Colonic mucosa (tissue), 4 donors: ENCODE data around the gene CD22. TPM values are rescaled to one million over a fixed set of nuclear protein-coding genes. Genes with fewer than 3 reads are reported as not detected.
"Not testable (repeated sequence)": the region's sequence is repeated elsewhere in the genome, so short reads cannot be mapped to it uniquely, and the experiment has no call there.

Experiments used
- DNase-seq: peaks from one replicate; pipeline ENCODE4 v3.0.0-alpha.2; 2020
- H3K27ac ChIP-seq: fragments of 200-600 bp; one replicate; pipeline ENCODE4 v1.8.0; 2021
- H3K27me3 ChIP-seq: fragments of 200-600 bp; one replicate; pipeline ENCODE4 v1.8.0; 2021
- H3K36me3 ChIP-seq: fragments of 200-600 bp; one replicate; pipeline ENCODE4 v1.8.0; 2021
- H3K4me1 ChIP-seq: fragments of 200-600 bp; one replicate; pipeline ENCODE4 v1.8.0; 2021; ENCODE audit warnings: mild to moderate bottlenecking
- H3K4me3 ChIP-seq: fragments of 200-600 bp; one replicate; pipeline ENCODE4 v1.8.0; 2021
- H3K9ac ChIP-seq, 2 donors: one replicate each; pipeline ENCODE4 v1.7.0; 2013; ENCODE audit warnings: control low read depth in 2 of 2, low read depth in 2 of 2, low read length in 2 of 2
- H3K9me3 ChIP-seq: fragments of 200-600 bp; one replicate; pipeline ENCODE4 v1.8.0; 2021
- intact Hi-C: fragments of 100-400 bp; cut with DNase I; formaldehyde crosslinking; loops from one replicate; pipeline ENCODE4 v1.14.1; 2022
- total RNA-seq, 2 donors: library from RNA; stranded (reverse); fragmentation: NEBNext Ultra II Directional in 1 of 2; extraction: Animal tissue kit (Norgen Biotek cat#: 25700) in 1 of 2; gene quantifications; one replicate each; pipeline ENCODE4 v1.2.1, GENCODE V29; 2021
- TF ChIP-seq, protein P1 (sequence below): fragments of 200-600 bp; IDR thresholded peaks from one replicate; pipeline ENCODE4 v1.8.0; 2022; ENCODE audit warnings: antibody characterized with exemption, mild to moderate bottlenecking
- donor health status: healthy.
- donor health status: DM: no; HTN: no; CAD: no.
- donor health status: DM: no; HTN: no; CAD: no.

The CD22 gene
- total RNA-seq, 2 donors from 2014 or later: 1.6 to 3.0 TPM

DNA sequence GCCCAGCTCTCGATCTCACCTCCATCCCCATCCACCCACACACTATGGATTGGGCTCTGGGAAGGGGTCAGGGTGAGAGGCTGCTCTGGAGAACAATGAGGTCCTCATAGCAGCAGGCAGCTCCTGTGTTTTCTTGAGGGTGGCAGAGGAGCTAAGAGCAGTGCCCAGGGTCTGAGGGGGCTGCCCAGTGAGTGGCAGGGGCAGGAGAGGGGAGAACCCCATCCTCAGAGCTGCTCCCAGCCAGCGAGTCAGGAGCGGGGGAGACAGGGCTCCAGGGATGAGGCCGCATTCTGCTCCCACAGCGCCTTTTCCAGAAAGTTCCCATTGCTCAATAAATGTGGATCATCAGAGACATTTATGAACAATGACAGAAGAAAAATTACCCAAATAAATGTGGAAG, 31.1 kb downstream of the CD22 start:
- H3K4me3 ChIP-seq, H3K27ac ChIP-seq, H3K4me1 ChIP-seq, DNase-seq, H3K36me3 ChIP-seq, H3K9me3 ChIP-seq, H3K9ac ChIP-seq, intact Hi-C loops, H3K27me3 ChIP-seq: not testable (repeated sequence)

DNA sequence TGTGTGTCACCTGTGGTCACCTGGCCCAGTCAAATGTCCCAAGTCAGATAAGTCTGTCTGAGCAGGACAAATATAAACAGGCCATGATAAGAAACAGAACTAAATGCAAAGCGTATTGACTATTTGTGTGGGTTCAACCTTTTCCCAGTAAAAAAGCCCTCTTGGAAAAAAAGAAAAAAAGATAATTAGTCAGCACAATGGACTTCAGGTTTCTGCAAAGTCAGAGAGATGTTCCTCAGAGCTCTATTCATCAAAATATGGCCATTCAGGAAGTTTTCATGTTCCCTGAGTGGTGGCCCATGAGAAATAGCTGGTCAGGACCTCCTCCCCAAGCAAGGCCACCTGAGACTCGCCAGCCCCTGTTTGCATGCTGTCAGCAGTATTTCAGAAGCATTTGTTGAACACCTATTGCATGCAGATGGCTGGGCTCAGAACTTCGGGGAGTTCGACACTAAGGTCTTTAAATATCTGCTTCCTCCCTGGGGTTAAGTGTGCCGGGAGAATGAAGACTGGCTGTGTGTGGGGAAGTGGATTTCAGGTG, 32.0 kb downstream of the CD22 start:
- no peak overlapping the region for H3K27ac ChIP-seq
- no peaks in the 10 kb centered on the region for H3K4me1 ChIP-seq
- no peak overlapping the region for H3K9ac ChIP-seq
- no peaks in the 10 kb centered on the region for H3K27me3 ChIP-seq
- H3K9me3 ChIP-seq: no peaks in the 10 kb centered on the region
- DNase-seq: no peak
- TF ChIP-seq, protein P1, sequence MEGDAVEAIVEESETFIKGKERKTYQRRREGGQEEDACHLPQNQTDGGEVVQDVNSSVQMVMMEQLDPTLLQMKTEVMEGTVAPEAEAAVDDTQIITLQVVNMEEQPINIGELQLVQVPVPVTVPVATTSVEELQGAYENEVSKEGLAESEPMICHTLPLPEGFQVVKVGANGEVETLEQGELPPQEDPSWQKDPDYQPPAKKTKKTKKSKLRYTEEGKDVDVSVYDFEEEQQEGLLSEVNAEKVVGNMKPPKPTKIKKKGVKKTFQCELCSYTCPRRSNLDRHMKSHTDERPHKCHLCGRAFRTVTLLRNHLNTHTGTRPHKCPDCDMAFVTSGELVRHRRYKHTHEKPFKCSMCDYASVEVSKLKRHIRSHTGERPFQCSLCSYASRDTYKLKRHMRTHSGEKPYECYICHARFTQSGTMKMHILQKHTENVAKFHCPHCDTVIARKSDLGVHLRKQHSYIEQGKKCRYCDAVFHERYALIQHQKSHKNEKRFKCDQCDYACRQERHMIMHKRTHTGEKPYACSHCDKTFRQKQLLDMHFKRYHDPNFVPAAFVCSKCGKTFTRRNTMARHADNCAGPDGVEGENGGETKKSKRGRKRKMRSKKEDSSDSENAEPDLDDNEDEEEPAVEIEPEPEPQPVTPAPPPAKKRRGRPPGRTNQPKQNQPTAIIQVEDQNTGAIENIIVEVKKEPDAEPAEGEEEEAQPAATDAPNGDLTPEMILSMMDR: no peak
- no peak overlapping the region for H3K4me3 ChIP-seq
- intact Hi-C loops: no loop called here
- H3K36me3 ChIP-seq: no peaks in the 10 kb centered on the region

DNA sequence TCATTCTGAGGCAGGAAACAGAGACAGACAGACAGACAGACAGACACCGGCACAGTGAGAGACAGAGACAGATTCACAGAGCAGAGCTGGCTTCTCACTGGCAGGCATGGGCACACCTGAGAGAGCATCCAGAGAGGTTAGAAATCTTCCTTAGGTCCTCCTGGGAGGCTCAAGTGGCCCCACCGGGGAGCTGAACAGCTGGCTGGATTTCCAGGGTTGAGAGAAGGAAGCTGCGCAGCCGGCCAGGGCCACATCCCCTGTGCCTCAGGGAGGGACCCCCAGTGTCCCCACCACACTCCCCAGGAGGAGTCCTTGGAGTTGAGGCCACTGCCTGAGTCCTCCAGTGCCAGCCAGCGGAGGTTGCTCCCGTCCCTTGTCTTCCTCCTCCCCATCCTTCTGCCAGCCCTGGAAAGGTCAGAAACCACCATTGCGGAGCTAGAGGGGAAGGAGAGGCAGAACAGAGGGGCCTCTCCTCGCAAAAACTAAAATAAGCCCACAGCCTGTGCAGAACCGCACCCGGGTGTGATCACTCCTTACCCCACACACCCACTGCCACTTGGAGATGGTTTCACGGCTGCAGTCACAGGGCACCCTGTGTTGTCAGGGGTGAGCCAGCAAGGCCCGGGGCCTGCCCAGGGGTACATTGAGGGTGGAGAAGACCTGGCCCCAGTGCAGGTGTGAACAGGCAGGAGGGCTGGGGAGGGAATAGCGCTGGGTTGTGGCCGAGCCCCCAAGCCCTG, 33.4 kb downstream of the CD22 start:
- no peak overlapping the region for H3K4me3 ChIP-seq
- no peak for DNase-seq

DNA sequence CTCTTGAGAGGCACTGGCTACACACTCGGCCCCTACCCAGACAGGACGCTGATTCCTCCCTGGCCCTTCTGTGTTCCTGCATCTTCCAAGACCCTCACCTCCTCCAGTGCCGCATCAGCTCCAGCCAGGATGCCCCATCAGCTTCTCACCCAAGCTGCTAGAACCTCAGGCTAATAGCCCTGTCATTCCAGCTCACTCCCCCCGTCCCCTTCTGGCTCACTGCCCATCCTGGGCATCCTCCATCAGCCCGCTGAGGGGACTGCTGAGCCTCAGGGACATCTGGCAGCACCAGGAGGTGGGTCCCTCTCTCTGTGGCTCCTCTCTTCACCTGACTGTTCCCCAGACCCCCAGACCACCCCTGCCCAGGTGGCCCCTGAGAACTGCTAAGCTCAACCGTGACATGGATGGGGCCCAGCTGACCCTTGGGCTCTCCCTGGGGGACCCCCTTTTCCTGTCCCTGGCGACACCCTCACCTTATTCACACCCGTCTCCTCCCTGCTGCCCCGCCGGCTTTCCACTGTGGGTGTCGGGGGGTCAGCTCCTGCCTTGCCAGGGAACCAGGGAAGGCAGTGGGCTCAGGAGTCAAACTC, 34.1 kb downstream of the CD22 start:
- no peaks in the 10 kb centered on the region for H3K4me1 ChIP-seq
- H3K36me3 ChIP-seq: no peaks in the 10 kb centered on the region
- no peaks in the 10 kb centered on the region for H3K9me3 ChIP-seq
- no peak overlapping the region for H3K27ac ChIP-seq
- no peak overlapping the region for H3K4me3 ChIP-seq
- TF ChIP-seq, protein P1: no peak
- H3K27me3 ChIP-seq: no peaks in the 10 kb centered on the region
- no peak overlapping the region for H3K9ac ChIP-seq
- DNase-seq: no peak
- intact Hi-C loops: no loop called here

More for the DNA sequence above, 33.4 kb downstream of the CD22 start:
- no peaks in the 10 kb centered on the region for H3K36me3 ChIP-seq
- no peaks in the 10 kb centered on the region for H3K4me1 ChIP-seq
- H3K27ac ChIP-seq: no peak overlapping the region
- H3K27me3 ChIP-seq: no peaks in the 10 kb centered on the region
- intact Hi-C loops: no loop called here
- H3K9me3 ChIP-seq: no peaks in the 10 kb centered on the region
- no peak overlapping the region for H3K9ac ChIP-seq
- TF ChIP-seq, protein P1: no peak

DNA sequence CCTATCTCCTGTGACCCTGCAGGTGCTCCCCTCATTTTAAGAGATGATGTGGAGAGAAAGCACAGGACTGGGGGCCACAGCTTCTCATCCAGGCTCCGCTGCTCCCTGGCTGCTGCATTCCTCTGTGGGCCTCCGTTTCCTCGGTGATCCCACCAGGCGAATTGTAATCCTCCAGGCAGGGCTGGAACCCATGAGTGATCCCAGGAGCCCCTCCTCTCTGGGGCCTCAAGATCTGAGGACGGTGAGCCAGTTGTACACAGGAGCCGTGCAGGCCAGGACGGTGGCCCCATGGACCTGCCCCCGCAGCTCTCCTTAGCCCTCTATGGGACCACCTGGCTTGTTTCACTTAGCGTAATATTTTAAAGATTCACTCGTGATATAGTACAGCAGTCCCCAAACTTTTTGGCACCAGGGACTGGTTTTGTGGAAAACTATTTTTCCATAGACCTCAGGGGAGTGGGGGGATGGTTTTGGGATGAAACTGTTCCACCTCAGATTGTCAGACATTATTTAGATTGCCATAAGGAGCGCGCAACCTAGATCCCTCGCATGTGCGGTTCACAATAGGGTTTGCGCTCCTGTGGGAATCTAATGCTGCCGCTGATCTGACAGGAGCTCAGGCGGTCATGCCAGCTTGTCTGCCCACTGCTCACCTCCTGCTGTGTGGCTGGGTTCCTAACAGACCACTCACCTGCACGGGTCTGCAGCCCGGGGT, 34.9 kb downstream of the CD22 start:
- Histone ChIP-seq H3K9me3 (no peaks in the 10 kb centered on the region), H3K27me3 (no peaks in the 10 kb centered on the region), H3K4me3 (no peak overlapping the region), H3K36me3 (no peaks in the 10 kb centered on the region), H3K9ac (no peak overlapping the region), H3K27ac (no peak overlapping the region), H3K4me1 (no peaks in the 10 kb centered on the region)
- TF ChIP-seq, protein P1: no peak
- intact Hi-C loops: no loop called here
- DNase-seq: no peak
